ENCODE data around the gene PRM2.

GRCh38 chr16:11265124-11265523 lies 11.2 kb downstream of the PRM2 start:
- no peak for TF ChIP-seq CTCF (IDR thresholded peaks at IDR 0.05 in 8 of 11, conservative IDR thresholded peaks at IDR 0.05 in 3 of 11)
- no peak for TF ChIP-seq POLR2A (IDR thresholded peaks at IDR 0.05)
